ENCODE measurements around the gene RTN4RL1.

Gene RTN4RL1

DNA sequence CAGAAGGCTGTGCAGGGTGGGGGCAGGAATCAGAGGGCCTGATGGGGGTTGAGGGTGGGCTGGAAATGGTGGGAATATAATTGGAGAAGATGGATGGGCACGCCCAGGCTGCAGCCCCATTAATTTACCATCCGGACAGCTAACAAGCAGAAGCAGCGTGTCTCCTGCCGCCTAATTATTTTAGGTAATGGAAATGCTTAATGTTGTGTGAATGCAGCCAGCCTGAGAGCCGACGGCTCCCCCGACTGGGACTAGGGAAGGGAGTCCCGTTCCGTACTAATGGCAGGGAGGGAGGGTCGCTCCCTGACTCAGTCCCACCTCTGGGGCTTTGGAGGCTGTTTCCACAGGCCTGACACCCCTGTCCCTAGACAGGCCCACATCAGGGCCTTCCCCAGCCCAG lies 12.0 kb upstream of the RTN4RL1 start:
- no peak for DNase-seq (ENCODE audit: low read depth)
- TF ChIP-seq, protein P1, sequence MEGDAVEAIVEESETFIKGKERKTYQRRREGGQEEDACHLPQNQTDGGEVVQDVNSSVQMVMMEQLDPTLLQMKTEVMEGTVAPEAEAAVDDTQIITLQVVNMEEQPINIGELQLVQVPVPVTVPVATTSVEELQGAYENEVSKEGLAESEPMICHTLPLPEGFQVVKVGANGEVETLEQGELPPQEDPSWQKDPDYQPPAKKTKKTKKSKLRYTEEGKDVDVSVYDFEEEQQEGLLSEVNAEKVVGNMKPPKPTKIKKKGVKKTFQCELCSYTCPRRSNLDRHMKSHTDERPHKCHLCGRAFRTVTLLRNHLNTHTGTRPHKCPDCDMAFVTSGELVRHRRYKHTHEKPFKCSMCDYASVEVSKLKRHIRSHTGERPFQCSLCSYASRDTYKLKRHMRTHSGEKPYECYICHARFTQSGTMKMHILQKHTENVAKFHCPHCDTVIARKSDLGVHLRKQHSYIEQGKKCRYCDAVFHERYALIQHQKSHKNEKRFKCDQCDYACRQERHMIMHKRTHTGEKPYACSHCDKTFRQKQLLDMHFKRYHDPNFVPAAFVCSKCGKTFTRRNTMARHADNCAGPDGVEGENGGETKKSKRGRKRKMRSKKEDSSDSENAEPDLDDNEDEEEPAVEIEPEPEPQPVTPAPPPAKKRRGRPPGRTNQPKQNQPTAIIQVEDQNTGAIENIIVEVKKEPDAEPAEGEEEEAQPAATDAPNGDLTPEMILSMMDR (conservative IDR thresholded peaks at IDR 0.05; ENCODE audit: control insufficient read depth, insufficient read depth, low read depth, low read length): no peak
- H3K4me3 ChIP-seq (ENCODE audit: control insufficient read depth, low read depth, low read length): no peak overlapping the region

DNA sequence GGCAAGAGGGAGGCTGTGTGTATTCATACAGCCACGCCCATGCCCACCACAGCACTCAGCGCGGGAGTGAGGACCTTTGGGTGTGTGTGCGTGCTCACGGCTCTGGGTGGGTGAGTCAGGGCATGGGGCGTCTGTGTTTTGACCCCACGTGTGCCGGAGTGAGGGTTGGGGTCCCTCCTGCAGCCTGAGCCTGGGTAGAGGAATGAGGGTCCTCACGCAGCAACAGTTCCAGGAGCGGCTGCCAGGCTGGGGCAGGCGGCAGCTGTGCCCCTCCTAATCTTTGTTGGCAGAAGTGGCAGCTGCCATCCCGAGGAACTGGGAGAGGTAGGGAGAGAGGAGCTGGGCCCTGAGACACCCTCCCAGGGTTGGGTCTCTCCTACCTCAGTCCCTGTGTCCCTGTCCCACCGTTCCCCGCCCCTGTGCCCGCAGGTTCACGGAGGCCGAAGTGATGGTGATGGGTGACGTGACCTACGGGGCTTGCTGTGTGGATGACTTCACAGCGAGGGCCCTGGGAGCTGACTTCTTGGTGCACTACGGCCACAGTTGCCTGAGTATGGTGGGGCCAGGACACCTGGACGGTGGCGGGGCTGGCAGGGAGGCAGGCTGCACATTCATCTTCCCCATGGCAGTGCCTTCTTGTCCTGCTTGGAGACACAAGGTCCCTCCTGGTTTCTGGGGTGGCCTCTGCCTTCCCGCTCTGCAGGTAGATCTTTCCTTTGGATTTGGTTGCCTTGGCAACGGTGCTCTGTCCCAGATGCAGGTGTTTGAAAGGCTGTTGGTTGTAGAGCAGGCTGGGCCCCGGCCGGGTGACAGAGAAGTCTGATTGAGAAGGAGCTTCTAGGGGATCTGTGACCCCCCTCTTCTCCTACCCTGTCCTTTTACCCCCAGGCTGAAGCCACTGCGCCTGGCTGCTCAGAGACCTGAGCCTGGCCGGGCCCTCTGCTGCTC lies 10.7 kb upstream of the RTN4RL1 start:
- no peak overlapping the region for H3K4me3 ChIP-seq (ENCODE audit: control insufficient read depth, low read depth, low read length)
- no peak for DNase-seq (ENCODE audit: low read depth)
- TF ChIP-seq, protein P1 (conservative IDR thresholded peaks at IDR 0.05; ENCODE audit: control insufficient read depth, insufficient read depth, low read depth, low read length): no peak

DNA sequence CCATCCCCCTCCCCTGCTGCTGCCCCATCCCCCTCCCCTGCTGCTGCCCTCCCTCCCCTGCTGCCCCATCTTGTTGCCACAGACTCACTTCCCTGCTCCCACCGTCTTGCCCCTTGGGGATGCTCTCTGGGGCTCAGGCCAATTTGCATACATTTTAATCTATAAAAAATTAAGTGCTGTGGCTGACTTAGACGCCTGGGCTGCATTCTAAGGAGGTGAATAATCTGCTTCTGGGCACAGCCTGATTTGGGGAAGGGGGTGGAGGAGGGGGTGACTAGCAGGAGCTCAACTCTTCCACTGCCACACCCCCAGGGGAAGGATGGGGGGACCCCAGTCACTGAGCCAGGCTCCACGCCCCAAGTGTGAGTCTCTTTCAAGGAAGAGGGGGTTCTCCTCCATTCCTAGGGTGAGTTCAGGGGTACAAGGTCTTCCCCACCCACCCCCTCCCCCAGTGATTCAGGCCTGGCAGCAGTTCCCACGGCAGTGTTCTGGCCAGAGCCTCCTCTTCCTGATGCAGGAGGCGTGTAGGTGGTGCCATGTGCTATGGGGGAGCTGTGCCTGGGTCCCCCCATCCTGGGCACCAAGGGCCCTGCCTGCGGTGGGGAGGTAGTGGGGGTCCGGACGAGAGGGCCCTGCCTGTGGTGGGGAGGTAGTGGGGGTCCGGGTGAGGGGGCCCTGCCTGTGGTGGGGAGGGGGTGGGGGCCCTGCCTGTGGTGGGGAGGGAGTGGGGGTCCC lies 9.8 kb upstream of the RTN4RL1 start:
- peak; percentile 88 for DNase-seq (ENCODE audit: low read depth)
- TF ChIP-seq, protein P1 (conservative IDR thresholded peaks at IDR 0.05; ENCODE audit: control insufficient read depth, insufficient read depth, low read depth, low read length): no peak
- H3K4me3 ChIP-seq (ENCODE audit: control insufficient read depth, low read depth, low read length): no peak overlapping the region

DNA sequence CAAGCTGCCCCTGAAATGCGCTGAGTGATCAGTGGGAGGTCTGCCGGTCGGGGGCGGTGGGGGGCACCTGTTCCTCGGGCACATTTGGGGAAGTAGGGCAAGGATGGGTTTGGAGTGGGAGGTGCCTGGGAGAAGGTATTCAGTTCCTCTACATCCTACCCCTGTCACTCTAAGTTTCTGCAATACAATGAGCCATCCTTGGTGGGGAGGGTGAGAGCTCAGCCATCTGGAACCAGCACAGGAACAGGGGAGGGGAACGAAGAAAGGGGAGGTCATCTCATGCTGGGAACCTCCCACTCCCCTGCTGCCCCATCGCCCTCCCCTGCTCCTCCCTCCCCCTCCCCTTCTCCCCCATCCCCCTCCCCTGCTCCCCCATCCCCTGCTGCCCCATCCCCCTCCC lies 9.0 kb upstream of the RTN4RL1 start:
- H3K4me3 ChIP-seq (ENCODE audit: control insufficient read depth, low read depth, low read length): no peak overlapping the region
- TF ChIP-seq, protein P1 (conservative IDR thresholded peaks at IDR 0.05; ENCODE audit: control insufficient read depth, insufficient read depth, low read depth, low read length): no peak
- DNase-seq (ENCODE audit: low read depth): peak; percentile 65

DNA sequence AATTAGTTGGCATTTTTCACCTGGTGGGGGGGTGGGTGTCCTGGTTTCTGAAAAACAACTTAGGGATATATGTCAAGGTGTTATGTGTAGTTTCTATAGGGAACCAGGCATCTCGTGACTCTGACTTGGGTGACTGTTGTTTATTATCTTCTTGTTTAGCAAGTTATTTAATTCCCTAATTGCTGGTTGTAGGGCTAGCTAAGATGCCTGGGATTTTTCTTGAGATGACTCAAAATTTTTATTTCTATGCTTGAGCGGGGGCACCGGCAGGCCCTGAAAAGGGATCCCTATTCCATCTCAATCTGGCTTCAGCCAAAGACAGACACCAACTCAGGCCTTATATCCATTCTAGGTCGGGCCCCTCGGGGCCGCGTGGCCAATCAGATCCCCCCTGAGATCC lies 8.0 kb upstream of the RTN4RL1 start:
- no peak for DNase-seq (ENCODE audit: low read depth)
- H3K4me3 ChIP-seq (ENCODE audit: control insufficient read depth, low read depth, low read length): no peak overlapping the region
- TF ChIP-seq, protein P1 (conservative IDR thresholded peaks at IDR 0.05; ENCODE audit: control insufficient read depth, insufficient read depth, low read depth, low read length): no peak

DNA sequence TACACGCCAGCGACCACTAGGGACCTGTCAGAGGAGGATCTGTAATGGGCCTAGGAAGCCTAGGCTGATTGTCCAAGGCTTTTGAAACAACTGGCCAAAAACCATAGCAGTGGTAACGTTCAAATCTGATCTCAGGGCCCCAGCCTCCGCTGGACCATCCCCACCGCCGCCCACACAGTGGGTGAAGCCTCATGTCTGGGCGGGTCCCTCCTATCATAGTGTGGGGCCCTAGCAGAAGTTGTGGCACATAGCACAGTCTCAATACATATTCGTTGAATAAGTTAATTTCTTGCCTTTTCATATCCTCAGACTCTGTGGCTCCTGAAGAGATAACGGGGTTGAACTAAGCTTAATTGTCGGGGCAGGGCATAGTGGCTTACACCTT lies 5.6 kb upstream of the RTN4RL1 start:
- H3K4me3 ChIP-seq (ENCODE audit: control insufficient read depth, low read depth, low read length): peak overlapping the region; percentile 99
- TF ChIP-seq, protein P1 (conservative IDR thresholded peaks at IDR 0.05; ENCODE audit: control insufficient read depth, insufficient read depth, low read depth, low read length): peak; percentile 66
- peak; percentile 91 for DNase-seq (ENCODE audit: low read depth)

Data from fibroblast of mammary gland (primary cell).